ENCODE data around the gene SIX2.

SIX2 gene

DNA sequence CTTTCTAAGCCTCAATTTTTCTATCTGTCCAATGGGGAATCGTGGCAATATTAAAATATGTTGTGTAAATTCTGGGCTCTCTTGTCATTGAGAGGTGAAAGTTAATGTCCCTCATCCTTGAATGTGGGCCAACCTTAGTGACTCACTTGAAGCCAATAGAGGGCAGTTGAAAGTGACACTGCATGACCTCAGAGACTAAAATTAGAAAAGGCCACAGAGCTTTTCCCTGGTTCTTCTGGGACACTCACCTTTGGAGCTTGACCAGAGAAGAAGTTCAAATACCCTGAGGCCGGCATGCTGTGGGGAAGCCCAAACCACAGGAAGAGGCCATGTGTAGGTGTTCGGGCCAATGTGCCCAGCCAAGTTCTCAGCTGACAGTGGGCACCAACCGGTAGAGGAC, 24.1 kb upstream of the SIX2 start:
- no peaks in the 10 kb centered on the region for H3K4me1 ChIP-seq (ENCODE audit: insufficient read depth, low read length)
- H3K36me3 ChIP-seq (ENCODE audit: insufficient read depth, low read length) = no peaks in the 10 kb centered on the region
- H3K9ac ChIP-seq (ENCODE audit: low read depth, low read length) = no peak overlapping the region
- no peaks in the 10 kb centered on the region for H3K9me3 ChIP-seq (ENCODE audit: control insufficient read depth, insufficient read depth, low read length)

DNA sequence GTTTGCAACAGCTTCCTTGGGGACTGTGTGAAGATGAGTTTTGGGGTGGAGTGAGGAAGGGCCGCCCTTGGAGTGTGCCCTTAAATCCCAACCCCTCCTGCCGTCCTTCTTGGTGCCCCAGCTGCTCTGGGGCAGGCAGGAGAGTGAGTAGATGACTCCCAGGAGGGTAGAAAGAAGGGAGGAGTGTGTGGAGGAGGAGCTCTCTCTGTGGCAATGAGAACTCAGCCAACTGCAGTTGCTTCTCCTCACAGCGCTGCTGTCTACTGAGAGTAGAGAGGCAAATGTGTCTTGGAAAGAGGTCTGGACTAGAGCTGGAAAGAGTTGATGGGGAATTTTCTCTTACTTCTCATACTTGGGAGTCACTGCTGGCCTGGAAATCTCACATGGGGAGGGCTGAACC, 21.8 kb upstream of the SIX2 start:
- Histone ChIP-seq H3K4me1 (ENCODE audit: insufficient read depth, low read length) (no peaks in the 10 kb centered on the region), H3K9me3 (ENCODE audit: control insufficient read depth, insufficient read depth, low read length) (no peaks in the 10 kb centered on the region), H3K9ac (ENCODE audit: low read depth, low read length) (no peak overlapping the region), H3K36me3 (ENCODE audit: insufficient read depth, low read length) (no peaks in the 10 kb centered on the region)

DNA sequence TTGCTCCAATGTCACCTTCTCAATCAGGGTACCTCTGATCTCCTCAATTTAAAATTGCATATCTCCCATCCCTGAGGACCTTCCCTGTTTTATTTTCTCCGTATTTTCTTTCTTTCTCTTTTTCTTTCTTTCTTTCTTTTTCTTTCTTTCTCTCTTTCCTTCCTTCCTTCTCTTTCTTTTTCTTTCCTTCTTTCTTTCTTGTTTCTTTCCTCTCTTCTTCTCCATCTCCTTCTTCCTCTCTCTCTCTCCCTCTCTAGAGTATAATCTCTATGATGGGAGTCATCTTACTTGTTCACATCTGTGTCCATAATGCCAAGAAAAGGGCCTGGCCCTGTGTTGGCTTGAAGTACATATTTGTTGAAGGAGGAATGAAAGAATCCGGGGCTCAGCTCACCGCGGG, 21.3 kb upstream of the SIX2 start:
- H3K9ac ChIP-seq (ENCODE audit: low read depth, low read length) = no peak overlapping the region
- H3K36me3 ChIP-seq (ENCODE audit: insufficient read depth, low read length) = no peaks in the 10 kb centered on the region
- H3K4me1 ChIP-seq (ENCODE audit: insufficient read depth, low read length) = no peaks in the 10 kb centered on the region
- H3K9me3 ChIP-seq (ENCODE audit: control insufficient read depth, insufficient read depth, low read length) = no peaks in the 10 kb centered on the region

DNA sequence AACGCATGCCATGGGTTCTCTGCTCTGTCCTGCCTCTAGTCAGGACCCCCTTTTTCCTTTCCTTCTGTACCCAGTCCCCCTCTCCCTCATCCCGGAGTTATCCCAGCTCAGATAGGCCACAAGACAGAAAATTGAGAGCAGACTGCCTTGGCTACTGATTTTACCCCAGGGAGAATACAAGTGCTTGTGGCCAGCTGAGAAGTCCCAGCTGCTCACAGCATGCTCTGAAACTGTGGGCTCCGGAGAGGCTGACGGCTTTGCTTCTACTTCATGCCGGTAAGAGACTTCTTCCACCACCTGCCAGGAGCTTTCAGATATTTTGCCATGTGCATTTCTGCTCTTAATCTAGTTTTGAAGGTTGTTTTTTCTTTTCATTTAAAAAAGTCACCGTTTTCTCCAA, 20.0 kb upstream of the SIX2 start:
- Histone ChIP-seq H3K9ac (ENCODE audit: low read depth, low read length) (no peak overlapping the region), H3K9me3 (ENCODE audit: control insufficient read depth, insufficient read depth, low read length) (no peaks in the 10 kb centered on the region), H3K36me3 (ENCODE audit: insufficient read depth, low read length) (no peaks in the 10 kb centered on the region), H3K4me1 (ENCODE audit: insufficient read depth, low read length) (no peaks in the 10 kb centered on the region)

DNA sequence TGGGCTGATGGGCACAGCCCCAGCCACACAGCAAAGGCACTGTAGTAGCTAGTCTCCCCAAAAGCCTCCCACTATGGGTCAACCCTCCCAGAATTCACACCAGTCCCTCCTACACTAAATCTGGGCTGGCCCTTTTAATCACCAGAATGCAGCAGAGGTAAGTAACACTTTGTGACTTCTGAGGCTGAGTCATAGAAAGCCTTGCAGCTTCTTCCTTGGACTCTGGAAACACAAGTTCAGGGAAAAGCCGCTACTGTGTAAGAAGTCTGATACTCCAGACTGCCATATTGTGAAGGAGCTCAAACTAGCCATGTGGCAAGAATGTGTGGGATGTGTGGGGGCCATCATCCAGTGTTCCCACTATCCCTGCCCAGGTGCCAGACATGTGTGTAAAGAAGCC, 19.0 kb upstream of the SIX2 start:
- Histone ChIP-seq H3K4me1 (ENCODE audit: insufficient read depth, low read length) (no peaks in the 10 kb centered on the region), H3K9me3 (ENCODE audit: control insufficient read depth, insufficient read depth, low read length) (no peaks in the 10 kb centered on the region), H3K9ac (ENCODE audit: low read depth, low read length) (no peak overlapping the region), H3K36me3 (ENCODE audit: insufficient read depth, low read length) (no peaks in the 10 kb centered on the region)

DNA sequence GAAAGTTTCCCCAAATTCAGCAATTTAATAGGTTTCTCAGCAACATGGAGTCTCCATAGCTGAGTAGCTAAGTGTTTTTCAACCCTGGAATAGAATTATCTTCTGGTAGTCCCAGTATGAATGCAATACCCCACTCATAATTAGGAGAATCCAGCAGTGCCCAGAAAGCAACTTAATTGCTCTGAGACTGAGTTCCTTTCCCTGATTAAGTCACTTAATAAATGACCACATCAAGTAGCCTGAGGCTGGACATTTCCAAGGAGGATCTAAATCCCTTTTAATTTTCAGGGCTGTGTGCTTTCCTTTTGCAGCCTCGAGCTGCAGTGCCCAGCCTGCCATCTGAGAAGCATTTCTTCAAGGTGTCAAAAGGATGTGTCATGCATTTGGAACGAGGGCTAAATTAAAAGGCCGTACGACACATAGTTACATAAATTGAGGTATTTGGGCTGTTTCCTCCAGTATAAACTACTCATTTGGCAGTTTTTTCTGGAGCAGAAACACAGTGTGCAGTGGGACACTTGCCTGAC, 17.7 kb upstream of the SIX2 start:
- Histone ChIP-seq H3K9ac (ENCODE audit: low read depth, low read length) (no peak overlapping the region), H3K36me3 (ENCODE audit: insufficient read depth, low read length) (no peaks in the 10 kb centered on the region), H3K9me3 (ENCODE audit: control insufficient read depth, insufficient read depth, low read length) (no peaks in the 10 kb centered on the region), H3K4me1 (ENCODE audit: insufficient read depth, low read length) (no peaks in the 10 kb centered on the region)

DNA sequence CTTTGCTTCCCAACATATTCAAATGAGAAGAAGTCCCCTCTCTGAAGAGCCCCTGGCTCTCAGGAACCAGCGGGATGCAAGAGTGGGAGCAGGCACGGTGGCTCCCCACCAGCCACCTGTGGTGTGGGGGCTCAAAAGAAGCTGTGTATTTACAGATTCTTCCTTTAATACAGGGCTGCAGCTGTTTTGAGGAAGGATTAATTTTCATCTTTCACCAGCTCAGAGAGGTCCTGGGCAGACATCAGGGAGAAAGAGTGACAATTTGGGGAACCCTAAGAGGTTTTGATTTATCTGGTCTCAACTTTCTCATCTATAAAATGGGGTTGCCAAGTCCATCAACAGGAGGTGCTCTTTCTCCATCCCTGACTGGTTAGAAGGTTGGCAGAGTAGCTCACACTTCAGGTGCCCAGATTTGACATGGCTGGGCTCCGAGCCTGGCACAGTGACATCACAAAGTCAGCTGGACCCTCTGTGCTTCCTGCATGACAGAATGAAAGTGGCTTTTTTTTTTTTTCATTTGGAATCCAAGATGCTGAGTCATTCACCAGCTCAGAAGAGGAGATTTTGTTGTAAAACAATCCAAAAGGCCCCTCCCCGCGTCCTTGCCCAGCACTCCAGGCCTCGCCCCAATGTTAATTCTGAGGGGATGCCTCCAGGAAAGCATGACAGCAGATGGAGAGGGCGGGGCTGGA, 15.5 kb upstream of the SIX2 start:
- Histone ChIP-seq H3K9me3 (ENCODE audit: control insufficient read depth, insufficient read depth, low read length) (no peaks in the 10 kb centered on the region), H3K4me1 (ENCODE audit: insufficient read depth, low read length) (no peaks in the 10 kb centered on the region), H3K36me3 (ENCODE audit: insufficient read depth, low read length) (no peaks in the 10 kb centered on the region), H3K9ac (ENCODE audit: low read depth, low read length) (no peak overlapping the region)

DNA sequence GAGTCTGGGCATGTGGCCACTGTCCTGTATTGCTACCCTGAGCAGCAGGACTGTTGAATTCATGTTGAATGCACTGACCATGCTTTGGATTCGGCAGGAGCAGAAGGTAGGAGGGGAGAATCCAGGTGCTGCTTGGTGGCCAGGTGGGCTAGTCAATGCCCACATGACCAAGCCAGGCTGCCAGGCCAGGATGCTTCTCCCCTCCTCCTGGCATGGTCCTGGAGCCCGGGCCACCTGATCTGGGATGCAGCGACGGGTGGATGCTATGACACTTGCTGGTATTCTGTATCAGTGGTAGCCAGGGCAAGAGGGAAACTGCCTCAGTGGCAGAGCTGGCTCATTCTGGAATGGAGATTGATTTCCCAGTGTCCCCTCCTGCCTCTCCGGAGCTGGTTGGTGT, 14.8 kb upstream of the SIX2 start:
- H3K36me3 ChIP-seq (ENCODE audit: insufficient read depth, low read length) = no peaks in the 10 kb centered on the region
- no peak overlapping the region for H3K9ac ChIP-seq (ENCODE audit: low read depth, low read length)
- H3K4me1 ChIP-seq (ENCODE audit: insufficient read depth, low read length) = no peaks in the 10 kb centered on the region
- H3K9me3 ChIP-seq (ENCODE audit: control insufficient read depth, insufficient read depth, low read length) = no peaks in the 10 kb centered on the region

DNA sequence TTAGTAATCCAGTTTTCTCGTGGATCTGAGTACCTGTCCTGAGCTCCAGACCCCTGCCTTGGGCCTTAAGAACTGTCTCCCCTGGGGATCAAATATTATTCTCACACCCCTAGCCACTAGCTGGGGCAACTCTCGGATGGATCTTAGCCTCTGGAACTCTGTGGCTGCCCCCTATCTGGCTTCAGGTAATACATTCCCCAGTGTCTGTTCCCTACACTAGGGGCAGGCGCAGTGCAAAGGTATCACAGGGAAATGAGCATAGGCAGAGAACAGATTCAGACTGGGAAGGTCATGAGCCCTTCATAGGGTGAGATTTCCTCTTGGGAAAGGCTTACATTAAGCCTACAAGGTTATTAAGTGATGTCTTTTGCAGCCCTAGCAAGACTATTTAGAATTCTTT, 11.2 kb upstream of the SIX2 start:
- Histone ChIP-seq H3K9ac (ENCODE audit: low read depth, low read length) (no peak overlapping the region), H3K9me3 (ENCODE audit: control insufficient read depth, insufficient read depth, low read length) (no peaks in the 10 kb centered on the region), H3K4me1 (ENCODE audit: insufficient read depth, low read length) (no peaks in the 10 kb centered on the region), H3K36me3 (ENCODE audit: insufficient read depth, low read length) (no peaks in the 10 kb centered on the region)

DNA sequence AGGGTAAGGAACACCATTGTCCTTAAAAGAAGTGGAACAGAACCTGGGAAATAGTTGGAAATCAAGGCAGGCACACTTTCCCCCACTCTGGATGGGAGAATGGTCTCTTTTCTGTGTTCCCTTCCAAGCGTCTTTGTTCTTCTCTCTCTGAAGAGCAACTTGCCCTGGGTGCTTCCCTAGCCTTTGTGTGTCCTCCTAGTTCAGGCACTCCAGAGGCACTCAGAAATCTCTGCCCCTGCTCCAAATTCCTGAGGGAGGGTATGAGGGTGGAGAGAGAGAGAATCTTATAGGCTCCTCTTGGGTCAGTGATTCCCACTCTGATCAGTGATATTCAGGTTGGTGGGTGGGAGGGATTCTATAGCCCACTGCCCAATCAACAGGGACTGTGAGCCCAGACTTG, 8.8 kb upstream of the SIX2 start:
- Histone ChIP-seq H3K9me3 (ENCODE audit: control insufficient read depth, insufficient read depth, low read length) (no peaks in the 10 kb centered on the region), H3K9ac (ENCODE audit: low read depth, low read length) (no peak overlapping the region), H3K36me3 (ENCODE audit: insufficient read depth, low read length) (no peaks in the 10 kb centered on the region), H3K4me1 (ENCODE audit: insufficient read depth, low read length) (no peaks in the 10 kb centered on the region)

DNA sequence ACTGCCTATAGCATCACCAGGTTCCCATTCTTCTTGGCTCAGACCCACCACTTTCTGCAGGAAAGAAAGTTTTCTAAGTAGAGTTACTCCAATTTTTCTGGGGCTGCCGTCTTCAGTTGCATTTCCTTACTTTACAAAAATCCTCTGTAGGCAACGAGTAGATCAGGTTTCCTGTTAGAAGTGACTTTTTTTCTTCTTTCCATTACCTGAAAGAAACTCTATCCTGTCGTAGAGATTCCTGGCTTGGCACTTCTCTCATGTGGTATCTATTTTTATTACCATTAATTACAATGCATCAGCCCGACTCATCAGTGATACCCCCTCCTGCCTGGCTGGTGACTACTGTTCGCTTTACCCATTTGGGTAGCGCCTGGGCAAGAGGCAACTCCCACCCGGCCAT, 5.6 kb upstream of the SIX2 start:
- H3K36me3 ChIP-seq (ENCODE audit: insufficient read depth, low read length) = no peaks in the 10 kb centered on the region
- no peaks in the 10 kb centered on the region; the same call in 1 of the 2 replicates for H3K4me1 ChIP-seq (ENCODE audit: insufficient read depth, low read length)
- H3K9ac ChIP-seq (ENCODE audit: low read depth, low read length) = peak overlapping the region; percentile 61; the same call in 1 of the 2 replicates
- no peaks in the 10 kb centered on the region for H3K9me3 ChIP-seq (ENCODE audit: control insufficient read depth, insufficient read depth, low read length)

DNA sequence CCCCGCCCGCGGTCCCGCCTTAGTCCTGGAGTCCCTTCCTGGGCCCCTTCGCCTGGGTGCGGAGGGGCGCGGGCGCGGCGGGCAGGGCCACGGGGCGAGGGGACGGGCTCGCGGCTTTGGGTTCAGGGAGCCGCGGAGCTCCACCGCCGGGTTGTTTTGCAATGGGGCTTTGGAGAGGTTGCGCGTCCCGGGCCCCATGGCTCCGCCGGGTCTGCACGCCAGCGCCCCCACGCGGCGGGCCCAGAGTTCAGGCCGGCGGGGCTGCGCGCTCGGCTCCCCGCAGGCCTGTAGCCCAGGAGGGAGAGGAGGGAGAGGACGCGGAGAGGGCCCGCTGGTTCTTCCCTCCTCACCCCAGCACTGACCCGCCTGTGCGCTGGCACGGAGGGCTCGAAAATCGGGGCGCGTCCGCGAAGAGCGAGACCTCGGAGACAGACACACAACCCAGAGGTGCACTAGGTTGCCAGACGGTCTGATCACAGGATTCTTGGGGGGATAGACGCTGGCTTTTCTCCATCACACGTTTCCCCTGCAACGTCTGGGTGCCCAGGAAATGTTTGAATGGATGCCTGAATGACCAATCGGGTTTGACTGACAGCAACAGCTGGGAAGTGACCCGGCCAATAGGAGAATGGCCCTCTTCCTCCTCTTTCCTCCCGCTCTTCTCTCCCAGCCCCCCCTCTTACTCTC, 4.9 kb upstream of the SIX2 start:
- Histone ChIP-seq H3K4me1 (ENCODE audit: insufficient read depth, low read length) (no peaks in the 10 kb centered on the region; the same call in 1 of the 2 replicates), H3K9me3 (ENCODE audit: control insufficient read depth, insufficient read depth, low read length) (no peaks in the 10 kb centered on the region), H3K9ac (ENCODE audit: low read depth, low read length) (peak overlapping the region; percentile 61; the same call in 1 of the 2 replicates)

DNA sequence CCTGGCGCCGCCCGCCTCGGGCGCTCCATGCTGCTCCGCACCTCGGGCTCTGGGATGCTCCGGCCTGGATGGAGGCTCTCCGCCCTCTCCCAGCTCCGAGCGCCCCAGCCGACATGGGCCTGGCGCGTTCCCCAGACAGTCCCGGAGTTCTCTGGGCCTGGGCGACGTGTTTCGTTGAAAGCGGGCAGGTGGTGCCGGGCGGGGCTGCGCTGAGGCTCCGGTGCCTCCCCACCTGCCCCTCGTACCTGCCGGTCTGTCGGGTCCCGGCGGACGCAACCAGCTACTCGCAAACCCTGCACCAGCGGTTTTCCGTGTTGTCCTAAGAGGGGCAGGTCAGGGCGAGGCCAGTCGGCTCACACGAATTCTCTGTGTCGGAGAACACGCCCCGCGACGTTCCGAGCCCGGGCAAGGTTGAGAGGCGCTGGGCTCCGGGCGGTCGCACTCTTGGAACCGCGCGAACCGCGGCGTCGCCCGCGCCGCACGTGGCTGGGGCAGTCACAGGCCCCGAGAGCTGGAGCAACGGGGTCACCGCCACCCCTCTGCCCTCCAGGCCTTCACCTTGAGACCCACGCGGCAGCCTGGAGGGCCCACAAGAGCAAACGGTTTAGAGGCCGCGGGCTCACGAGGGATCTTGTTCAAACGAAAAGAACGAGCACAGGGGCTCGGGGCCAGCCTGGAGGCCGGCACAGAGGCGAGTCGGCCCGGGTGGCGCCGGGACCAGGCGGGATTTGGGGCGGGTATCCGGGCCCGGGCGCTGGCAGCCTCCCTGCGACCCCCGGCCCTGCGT, 4.2 kb upstream of the SIX2 start:
- Histone ChIP-seq H3K4me1 (ENCODE audit: insufficient read depth, low read length) (no peaks in the 10 kb centered on the region; the same call in 1 of the 2 replicates), H3K9me3 (ENCODE audit: control insufficient read depth, insufficient read depth, low read length) (no peaks in the 10 kb centered on the region), H3K9ac (ENCODE audit: low read depth, low read length) (peak overlapping the region; percentile 61; the same call in 1 of the 2 replicates), H3K36me3 (ENCODE audit: insufficient read depth, low read length) (no peaks in the 10 kb centered on the region)

More for the DNA sequence above, 4.9 kb upstream of the SIX2 start:
- no peaks in the 10 kb centered on the region for H3K36me3 ChIP-seq (ENCODE audit: insufficient read depth, low read length)

DNA sequence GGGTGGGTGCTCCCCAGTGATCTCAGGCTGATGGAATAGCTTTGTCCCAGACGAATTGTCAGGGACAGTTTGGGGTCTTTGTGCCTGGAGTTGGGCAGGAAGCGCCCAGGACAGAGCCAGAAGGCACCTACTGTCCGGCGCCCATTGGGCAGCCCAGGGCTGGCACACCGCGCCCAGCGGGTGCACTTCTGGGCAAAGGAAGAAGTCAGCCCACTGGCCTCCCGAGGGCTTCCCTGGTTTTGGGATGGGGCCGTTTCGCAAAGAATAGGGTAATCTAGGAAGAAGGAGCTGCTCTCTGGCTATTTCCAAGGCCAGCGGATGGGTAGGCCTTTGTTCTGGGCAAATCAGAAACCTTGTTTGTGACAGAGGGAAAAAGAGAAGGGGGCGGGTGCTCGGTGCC, 3.5 kb upstream of the SIX2 start:
- Histone ChIP-seq H3K9ac (ENCODE audit: low read depth, low read length) (peak overlapping the region; percentile 61; the same call in 1 of the 2 replicates), H3K36me3 (ENCODE audit: insufficient read depth, low read length) (no peaks in the 10 kb centered on the region), H3K9me3 (ENCODE audit: control insufficient read depth, insufficient read depth, low read length) (no peaks in the 10 kb centered on the region), H3K4me1 (ENCODE audit: insufficient read depth, low read length) (no peaks in the 10 kb centered on the region; the same call in 1 of the 2 replicates)
